ENCODE results near the gene EVI5L.

GRCh38 chr19:7898967-7899366 is 68.9 kb downstream of the EVI5L start:
- TF ChIP-seq, protein P1, sequence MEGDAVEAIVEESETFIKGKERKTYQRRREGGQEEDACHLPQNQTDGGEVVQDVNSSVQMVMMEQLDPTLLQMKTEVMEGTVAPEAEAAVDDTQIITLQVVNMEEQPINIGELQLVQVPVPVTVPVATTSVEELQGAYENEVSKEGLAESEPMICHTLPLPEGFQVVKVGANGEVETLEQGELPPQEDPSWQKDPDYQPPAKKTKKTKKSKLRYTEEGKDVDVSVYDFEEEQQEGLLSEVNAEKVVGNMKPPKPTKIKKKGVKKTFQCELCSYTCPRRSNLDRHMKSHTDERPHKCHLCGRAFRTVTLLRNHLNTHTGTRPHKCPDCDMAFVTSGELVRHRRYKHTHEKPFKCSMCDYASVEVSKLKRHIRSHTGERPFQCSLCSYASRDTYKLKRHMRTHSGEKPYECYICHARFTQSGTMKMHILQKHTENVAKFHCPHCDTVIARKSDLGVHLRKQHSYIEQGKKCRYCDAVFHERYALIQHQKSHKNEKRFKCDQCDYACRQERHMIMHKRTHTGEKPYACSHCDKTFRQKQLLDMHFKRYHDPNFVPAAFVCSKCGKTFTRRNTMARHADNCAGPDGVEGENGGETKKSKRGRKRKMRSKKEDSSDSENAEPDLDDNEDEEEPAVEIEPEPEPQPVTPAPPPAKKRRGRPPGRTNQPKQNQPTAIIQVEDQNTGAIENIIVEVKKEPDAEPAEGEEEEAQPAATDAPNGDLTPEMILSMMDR (conservative IDR thresholded peaks at IDR 0.05 in 1 of 2, IDR thresholded peaks at IDR 0.05 in 1 of 2; ENCODE audit: low read depth in 1 of 2, low read length in 2 of 2): no peak
- TF ChIP-seq EZH2 (IDR thresholded peaks at IDR 0.05; ENCODE audit: low read length, missing control alignments): no peak
